Choroid plexus epithelial cell (primary cell): Measurements from ENCODE around the gene THAP12.

ENCODE experiments used
- DNase-seq: peaks from one replicate; pipeline ENCODE4 v3.0.0-alpha.2; 2010; ENCODE audit warnings: low read depth
- H3K4me3 ChIP-seq: 2 replicates; pipeline ENCODE4 v1.5.1; 2011; ENCODE audit warnings: low read depth, mild to moderate bottlenecking, control low read depth, low read length, moderate library complexity
- CTCF ChIP-seq: conservative IDR thresholded peaks from 2 replicates; pipeline ENCODE4 v1.5.1; 2011; ENCODE audit warnings: low read depth, mild to moderate bottlenecking, control low read depth, inconsistent platforms, low read length, moderate library complexity

THAP12 gene

GRCh38 chr11:76315182-76315853, 65.6 kb downstream of the THAP12 start:
- TF ChIP-seq CTCF: no peak
- no peak for DNase-seq
- H3K4me3 ChIP-seq: no peak overlapping the region

- H3K4me3 ChIP-seq: no peak overlapping the region
- DNase-seq: peak; percentile 39
- TF ChIP-seq CTCF: no peak
Observed at GRCh38 chr11:76314741-76315090, 66.2 kb downstream of the THAP12 start.

GRCh38 chr11:76313913-76314740, 66.8 kb downstream of the THAP12 start:
- no peak for TF ChIP-seq CTCF
- peak; percentile 15 for DNase-seq
- H3K4me3 ChIP-seq: no peak overlapping the region

- no peak for DNase-seq
- H3K4me3 ChIP-seq: no peak overlapping the region
- no peak for TF ChIP-seq CTCF
Observed at GRCh38 chr11:76313271-76313670, 67.7 kb downstream of the THAP12 start.

- no peak overlapping the region for H3K4me3 ChIP-seq
- no peak for DNase-seq
- no peak for TF ChIP-seq CTCF
Observed at GRCh38 chr11:76310832-76311595, 69.9 kb downstream of the THAP12 start.

- TF ChIP-seq CTCF: no peak
- no peak overlapping the region for H3K4me3 ChIP-seq
- DNase-seq: no peak
Observed at GRCh38 chr11:76307978-76308747, 72.8 kb downstream of the THAP12 start.
